ENCODE results near the gene ADGRD1.
"Not testable (repeated sequence)": the region's sequence is repeated elsewhere in the genome, so short reads cannot be mapped to it uniquely, and the experiment has no call there.

ADGRD1 gene

DNA sequence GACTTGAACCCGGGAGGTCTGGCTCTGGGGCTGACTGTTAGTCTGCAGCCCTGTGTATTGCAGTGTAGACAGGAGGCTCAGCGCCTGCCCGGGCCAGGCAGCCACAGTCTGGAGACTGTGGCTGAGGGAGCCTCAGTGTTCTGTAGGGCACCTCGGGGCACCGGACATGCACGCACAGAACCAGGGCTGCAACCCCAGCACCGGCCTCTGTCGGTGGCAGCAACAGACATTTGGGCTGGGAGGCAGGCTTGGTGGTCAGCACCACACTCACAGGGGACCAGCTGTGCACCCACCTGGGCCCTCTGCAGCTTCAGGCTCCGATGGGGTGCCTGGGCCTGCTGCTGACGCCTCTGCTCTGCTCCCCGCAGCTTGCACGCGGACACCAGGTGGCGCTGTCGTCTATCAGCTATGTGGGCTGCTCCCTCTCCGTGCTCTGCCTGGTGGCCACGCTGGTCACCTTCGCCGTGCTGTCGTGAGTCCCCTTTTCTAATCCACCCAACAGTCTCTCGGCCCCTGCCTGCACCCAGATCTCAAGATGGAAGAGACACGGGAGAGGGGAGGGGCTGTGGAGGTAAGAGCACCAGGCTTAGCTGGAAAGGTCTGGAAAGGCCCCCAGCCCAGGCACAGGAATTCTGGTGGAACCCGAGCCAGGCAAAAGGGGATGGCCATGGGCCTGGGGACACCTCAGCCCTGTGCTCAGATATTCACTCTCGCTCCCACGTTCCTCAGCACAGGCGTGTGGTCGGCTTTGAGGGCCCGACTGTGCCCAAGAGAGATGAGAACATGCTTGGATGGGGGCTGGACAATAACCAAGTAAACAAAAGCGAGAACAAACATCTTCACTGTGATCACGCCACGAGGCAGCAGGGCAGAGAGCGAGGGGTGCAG, 151.0 kb downstream of the ADGRD1 start:
- DNase-seq (ENCODE audit: low spot score): peak; percentile 83

DNA sequence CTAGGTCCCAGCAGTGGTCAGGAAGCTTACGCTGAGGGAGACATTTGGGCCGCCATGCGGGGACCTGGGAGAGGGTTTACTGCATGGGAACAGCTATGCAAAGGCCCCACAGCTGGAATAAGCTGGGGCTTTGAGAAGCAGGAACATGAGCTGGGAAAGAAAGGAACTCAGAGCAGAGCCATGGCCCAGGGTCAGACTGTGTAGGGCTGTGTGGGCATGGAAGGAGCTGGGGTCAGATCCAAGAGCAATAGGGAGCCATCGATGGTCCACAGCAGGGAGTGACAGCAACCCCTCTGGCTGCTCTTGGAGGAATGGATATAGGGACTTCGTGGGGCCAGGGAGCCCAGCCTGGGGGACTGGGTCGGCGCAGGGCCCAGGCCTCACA, 151.6 kb downstream of the ADGRD1 start:
- no peak for DNase-seq (ENCODE audit: low spot score)

DNA sequence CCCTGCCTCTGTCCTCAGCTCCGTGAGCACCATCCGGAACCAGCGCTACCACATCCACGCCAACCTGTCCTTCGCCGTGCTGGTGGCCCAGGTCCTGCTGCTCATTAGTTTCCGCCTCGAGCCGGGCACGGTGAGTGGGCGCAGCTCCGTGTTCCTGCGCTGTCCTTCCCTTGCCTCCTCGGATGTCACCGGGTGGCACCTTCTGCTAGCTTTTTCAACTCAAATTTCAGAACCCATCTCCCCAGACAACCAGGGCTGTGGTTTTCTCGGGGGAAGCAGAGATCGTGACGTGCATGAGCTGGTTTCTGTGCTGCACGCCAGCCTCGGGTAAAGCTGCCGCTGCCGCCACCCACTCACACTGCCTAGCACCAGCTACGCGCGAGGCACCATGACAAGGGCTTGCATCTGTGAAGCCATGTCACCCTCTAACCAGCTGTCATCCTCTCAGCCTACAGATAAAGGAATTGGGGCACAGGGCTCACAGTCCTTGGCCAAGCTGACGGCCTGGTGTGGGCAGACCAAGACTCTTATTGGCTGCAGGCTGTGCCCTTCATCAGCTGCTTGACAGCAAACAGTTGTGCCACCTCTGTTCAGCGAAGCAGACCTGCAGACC, 152.1 kb downstream of the ADGRD1 start:
- DNase-seq (ENCODE audit: low spot score): no peak

DNA sequence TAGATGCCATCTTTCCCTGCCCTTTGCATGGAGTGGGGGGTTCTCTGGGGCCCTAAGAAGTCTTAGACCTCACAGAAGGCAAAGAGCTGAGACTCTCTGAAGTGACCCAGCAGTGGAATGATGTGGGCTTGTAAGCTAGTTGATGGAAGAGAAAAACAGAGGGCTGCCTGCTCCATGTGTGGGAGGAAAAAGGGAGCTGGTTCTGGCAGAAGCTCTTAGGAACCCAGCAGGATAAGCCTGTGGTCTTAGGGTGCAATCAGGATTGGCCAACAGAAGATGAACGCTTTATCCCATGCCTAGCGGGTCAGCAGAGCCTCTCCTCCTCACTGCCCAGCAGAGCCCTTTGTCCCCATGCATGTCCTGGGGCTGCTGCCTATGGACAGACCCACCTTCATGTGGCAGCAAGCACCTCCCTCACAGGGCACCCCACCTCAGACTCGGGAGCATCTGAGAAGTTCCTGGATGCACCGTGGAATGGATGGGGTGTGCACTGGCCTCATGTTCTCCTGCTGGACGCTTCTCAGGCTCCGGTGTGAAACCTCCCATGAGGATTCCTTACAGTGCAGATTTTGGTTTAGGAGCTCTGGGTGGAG, 152.7 kb downstream of the ADGRD1 start:
- no peak for DNase-seq (ENCODE audit: low spot score)

GRCh38 chr12:131108177-131108955, 154.7 kb downstream of the ADGRD1 start:
- no peak for DNase-seq (ENCODE audit: low spot score)

DNA sequence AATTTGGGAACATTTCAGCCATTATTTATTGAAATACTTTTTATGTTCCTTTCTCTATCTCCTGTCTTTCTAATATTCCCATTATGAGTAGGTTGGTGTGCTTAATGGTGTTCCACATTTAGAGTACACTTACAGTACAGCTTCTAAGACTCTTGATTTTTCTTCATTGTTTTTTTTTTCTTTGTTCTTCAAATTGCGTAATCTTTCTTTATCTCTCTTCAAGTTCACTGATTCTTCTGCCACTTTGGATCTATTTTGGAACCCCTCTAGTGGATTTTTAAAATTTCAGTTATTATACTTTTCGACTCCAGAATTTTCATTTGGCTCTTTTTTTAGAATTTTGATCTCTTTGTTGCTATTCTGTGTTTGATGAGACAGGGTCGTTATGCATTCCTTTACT, 157.7 kb downstream of the ADGRD1 start:
- DNase-seq (ENCODE audit: low spot score): no peak

- peak; percentile 62 for DNase-seq (ENCODE audit: low spot score)
These were observed 158.3 kb downstream of the ADGRD1 start for GRCh38 chr12:131112021-131112420.

DNA sequence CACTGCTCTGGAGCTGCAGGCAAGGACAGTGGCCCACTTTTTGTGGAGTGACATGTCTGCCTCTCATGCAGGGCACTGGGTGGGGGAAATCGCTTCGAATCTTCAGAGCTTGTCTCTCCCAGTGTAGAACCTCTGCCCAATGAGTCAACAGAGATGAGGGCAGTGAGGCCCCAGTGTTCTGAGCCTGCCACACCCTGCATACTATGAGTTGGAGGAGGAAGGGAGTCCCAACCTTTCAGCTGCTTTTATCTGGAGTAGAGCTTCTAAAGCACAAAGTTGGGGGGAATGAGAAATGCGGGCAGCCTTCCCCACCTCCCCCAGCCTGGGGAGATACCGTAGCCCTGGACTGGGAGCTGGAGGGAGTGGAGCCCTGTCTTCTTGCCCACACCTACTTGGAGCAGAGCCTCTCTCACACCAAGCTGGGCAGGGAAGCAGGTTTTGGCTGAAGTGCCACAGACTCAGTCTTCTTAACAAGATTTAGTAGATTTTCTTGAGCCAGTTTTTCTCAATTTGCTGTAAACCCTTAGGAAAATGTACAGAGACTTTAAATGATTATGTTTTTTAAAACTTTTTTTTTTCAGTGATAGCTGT, 159.1 kb downstream of the ADGRD1 start:
- DNase-seq (ENCODE audit: low spot score): peak; percentile 43

DNA sequence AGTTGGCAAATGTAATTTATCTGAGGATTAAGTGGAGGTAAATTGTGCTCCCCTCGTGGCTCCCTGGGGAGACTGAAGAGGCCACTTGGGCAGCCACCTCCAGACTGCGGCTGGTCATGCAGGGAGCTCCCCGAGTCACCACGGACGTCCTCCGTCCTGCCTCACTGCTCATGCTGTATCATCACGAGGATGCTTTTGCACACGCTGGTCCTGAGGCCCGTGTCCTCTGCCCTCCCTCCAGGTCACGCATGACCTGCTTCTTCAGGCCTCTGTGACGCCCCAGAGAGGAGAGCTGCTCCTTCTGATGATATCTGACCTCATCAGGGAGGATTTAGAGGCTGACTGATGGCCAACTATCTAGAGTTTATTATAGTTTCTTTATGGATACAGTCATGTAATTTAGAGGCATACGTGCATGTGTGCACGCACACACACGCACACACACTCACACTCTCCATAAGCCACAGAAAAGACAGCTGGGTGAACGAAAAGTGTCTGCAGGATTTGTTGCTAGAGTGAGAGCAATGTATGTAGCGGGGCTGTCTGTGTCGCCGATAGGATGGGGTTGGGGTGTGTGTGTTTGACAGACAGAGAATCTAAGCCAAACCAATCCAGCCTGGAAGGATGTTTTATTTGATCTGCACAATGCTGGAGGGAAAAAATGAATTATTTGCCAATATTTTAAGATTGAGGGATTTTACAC, 160.0 kb downstream of the ADGRD1 start:
- DNase-seq (ENCODE audit: low spot score): no peak

DNA sequence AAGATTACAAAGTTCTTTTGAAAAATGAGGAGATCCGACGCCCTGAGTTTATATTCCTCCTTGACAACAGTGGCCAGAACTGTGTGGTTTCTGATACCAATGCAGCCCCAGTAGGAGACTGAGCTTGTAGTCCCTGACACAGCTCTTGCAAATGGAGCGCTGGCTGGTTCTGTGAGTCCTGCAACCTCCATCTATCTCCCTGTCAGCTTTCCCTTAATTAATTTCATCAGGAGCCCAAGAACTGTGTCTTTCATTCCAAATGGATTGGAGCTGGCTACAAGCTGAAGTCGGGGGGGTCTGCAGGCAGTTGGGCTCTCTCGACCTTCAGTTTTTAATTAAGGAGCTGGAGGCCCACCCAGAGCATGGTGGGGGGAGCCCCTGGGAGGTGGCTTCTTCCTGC, 160.6 kb downstream of the ADGRD1 start:
- no peak for DNase-seq (ENCODE audit: low spot score)

DNA sequence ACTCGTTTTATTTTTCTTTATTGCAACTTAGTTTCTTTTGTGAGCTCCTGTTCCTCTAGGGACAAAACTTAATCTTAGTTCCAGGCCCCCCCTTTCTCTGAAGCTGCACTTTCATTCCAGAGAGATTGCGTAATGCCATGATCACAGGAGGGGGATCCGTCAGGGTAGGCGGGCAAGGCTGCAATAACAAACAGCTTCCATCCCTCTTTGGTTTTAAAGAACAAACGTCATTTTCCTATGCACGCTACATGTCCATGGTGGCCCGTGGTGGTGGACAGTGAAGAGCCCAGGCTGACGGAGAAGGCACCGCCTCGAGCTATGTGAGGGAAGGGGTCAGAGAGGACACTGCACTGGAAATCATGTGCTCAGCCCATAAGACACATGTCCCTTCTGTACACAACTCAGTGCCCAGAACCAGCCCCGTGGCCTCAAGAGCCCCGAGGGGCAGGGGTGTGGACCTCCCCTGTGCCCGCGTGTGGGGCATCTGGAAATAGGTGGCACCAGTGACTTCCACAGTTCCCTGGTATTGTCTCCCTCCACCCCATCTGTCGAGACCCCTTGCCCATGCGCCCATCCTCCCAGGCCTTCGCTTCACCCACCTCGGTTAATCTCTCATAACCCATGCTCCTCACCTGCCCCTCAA, 161.4 kb downstream of the ADGRD1 start:
- DNase-seq (ENCODE audit: low spot score): peak; percentile 17

GRCh38 chr12:131115766-131116467, 162.2 kb downstream of the ADGRD1 start:
- no peak for DNase-seq (ENCODE audit: low spot score)

DNA sequence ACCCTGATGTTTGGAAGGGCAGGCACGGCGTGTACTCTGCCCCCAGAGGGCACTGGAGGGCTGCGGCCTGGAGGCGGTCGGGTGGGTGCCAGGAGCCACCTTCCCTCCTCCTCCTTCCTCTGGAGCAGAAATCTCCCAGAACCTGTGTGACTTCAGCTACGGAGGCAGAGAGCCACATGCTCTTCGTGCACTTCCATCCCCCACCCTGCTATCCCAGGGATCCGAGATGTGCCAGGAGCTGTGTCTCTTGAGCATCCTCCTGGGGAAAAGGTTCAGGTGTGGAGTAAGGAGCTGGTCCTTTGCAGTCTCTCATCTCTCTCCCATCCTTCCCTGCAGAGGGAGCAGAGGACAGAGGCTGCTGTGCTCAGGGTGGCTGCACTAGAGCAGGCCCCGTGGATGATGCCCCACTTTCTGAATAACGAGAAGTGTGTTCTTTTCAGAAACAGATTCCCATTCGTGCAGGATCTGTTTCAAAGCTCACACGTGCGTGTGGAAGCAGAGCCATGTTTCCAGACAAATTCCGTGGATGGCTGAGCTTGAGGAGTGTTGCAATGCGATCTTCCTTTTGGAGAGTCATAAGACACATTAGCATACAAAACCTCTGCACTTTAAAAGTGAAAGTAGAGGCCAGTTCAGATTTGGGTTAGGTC, 162.9 kb downstream of the ADGRD1 start:
- peak; percentile 48 for DNase-seq (ENCODE audit: low spot score)

DNA sequence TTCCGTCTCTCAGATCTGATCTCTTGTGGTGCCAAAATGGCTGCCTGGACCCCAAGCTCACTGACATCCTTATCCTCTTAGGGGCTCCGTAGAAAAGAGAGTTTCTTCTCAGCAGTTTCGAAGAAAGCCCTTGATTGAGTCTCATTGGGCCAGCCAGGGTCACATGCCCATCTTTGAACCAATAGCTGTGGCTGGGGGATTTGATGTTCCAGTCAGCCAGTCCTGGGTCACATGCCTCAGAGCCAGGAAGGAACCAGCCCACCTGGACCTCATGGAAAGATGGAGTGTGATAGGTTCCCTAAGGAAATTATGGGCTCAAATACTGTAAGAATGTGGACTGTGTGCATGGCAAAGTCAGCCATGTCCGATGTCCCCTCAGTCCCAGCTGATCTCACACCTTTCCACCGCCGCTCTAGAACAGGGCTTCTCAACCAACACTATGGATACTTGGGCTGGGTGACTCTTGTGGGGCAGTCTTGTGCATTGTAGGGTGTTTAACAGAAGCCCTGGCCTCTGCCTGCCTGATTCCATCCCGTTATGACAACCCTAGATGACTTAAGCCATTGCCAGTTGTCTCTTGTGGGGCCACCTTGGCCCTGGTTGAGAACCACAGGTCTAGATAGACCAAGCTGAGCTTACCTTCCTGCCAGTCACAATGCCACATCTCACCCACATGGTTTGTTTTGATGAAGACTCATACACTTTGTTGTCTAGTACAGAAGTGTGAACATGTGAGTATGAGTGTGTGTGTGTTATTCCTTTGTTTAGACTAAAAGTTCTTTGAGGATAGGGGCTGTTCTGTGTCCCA, 163.9 kb downstream of the ADGRD1 start:
- no peak for DNase-seq (ENCODE audit: low spot score)

GRCh38 chr12:131118371-131118770, 164.7 kb downstream of the ADGRD1 start:
- no peak for DNase-seq (ENCODE audit: low spot score)

GRCh38 chr12:131119345-131119744, 165.6 kb downstream of the ADGRD1 start:
- DNase-seq (ENCODE audit: low spot score): not testable (repeated sequence)

DNA sequence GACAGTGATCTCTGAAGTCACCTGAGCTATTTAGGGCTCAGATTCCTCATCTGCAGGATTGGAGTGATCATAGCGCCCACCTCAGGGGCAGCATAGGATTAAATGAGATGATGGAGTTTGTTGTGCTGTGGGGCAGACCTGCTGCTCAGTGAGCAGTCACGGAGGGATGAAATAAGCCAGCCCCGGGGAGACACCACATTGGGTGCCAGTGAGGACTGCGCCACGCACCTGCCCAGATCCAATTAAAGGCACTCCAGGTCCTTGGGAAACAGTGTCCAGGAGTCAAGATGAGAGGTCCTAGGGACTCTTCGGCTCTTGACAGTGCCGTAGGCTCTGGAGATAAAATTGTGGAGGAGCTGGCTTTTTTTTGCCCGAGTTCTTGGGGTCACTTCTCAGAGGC, 166.2 kb downstream of the ADGRD1 start:
- DNase-seq (ENCODE audit: low spot score): no peak

DNA sequence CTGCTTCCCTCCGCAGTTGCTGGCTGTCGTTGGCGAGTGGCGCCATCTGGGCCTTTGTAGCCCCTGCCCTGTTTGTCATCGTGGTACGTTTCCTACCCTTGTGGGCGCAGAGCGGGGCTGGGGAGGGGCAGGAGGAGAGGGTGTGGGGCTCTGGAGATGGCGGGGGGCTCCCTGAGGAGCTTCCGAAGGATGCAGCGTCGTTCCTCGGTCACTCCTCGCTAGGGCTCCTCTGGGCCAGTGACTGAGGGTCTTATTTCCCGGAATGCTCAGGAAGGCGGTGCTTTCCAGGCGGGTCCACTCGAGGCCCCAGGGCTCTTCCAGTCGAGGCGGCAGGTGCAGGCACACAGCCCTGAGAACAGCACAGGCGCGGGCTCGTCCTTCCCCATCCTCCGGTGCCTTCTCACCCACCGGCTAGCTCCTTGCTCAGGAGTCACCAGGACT, 167.1 kb downstream of the ADGRD1 start:
- DNase-seq (ENCODE audit: low spot score): no peak
